HepG2 (cell line): ENCODE results near the gene CREG1.

Experiments
- MEIS1 ChIP-seq: sonication (generic); formaldehyde crosslinking; IDR thresholded peaks from 2 replicates; pipeline ENCODE4 v1.9.0; 2021; ENCODE audit warnings: mild to moderate bottlenecking, missing genetic modification reagents, moderate library complexity, borderline replicate concordance
- ONECUT2 ChIP-seq: sonication (generic); formaldehyde crosslinking; IDR thresholded peaks from 2 replicates; pipeline ENCODE4 v1.4.0; 2020; ENCODE audit warnings: missing genetic modification reagents
- POLR2A ChIP-seq, 2 experiments: IDR thresholded peaks; 2 replicates each; pipeline ENCODE4 v1.6.1; 2011; ENCODE audit warnings: low read depth in 2 of 2, low read length in 2 of 2, mild to moderate bottlenecking in 1 of 2, moderate library complexity in 1 of 2; ENCODE audit not compliant: insufficient read depth in 1 of 2
- ZBTB8A ChIP-seq: sonication (generic); formaldehyde crosslinking; IDR thresholded peaks from 2 replicates; pipeline ENCODE4 v1.4.0; 2020; ENCODE audit warnings: mild to moderate bottlenecking, low read depth, missing genetic modification reagents, borderline replicate concordance

GRCh38 chr1:167493372-167493771 lies 60.2 kb downstream of the CREG1 start:
- TF ChIP-seq POLR2A (IDR thresholded peaks at IDR 0.05; ENCODE audit: insufficient read depth in 1 of 2, low read depth in 2 of 2, low read length in 2 of 2), result no peak
- no peak for TF ChIP-seq ZBTB8A (CRISPR knock-in tag)
- TF ChIP-seq MEIS1, result no peak
- TF ChIP-seq ONECUT2, result no peak
